ENCODE results near the gene TSHZ1.

DNA sequence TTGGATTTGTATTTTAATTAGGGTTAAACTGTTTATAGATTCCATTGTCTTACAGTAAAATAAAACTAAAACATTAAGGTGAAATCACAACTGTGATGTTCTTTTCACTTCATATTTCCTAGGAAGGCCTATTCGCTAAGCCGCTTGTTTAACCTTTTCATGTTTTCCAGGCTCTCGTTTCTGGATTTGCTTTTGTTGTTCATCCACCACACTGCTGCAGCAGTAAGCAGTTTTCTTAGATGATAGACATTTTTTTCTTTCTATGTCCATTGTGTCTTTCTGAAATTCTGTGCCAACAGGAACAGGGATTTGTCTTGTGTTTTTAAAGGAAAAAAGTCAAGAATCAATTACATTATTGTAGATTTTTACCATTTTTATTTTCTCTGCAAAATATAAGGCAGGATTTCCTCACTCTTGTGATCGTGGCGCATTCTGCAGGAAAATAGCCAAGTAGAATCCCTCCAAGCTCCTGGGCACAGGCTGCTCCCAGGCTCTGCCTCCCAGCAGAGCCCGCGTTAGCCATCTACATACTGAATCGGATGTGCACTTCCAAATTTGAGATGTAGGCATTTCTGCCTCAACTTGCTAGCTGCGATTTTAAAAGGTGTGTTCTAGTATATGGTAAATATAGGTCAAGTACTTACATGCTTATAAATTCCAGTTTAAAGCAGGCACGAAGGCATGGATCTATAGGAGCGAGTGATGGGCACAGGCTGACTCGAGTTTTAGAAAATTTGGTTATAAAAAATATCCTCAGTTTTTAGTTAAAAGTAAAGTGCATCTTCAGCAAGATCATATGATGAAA lies 10.2 kb downstream of the TSHZ1 start:
- no peak for TF ChIP-seq MZF1 (tag by site-specific recombination; IDR thresholded peaks at IDR 0.05; ENCODE audit: borderline replicate concordance)
- no peak for TF ChIP-seq ZNF664 (tag by site-specific recombination; IDR thresholded peaks at IDR 0.05)
- no peak for TF ChIP-seq ZNF324 (tag by site-specific recombination; IDR thresholded peaks at IDR 0.05)
- no peak for TF ChIP-seq BCL11A (tag by site-specific recombination; IDR thresholded peaks at IDR 0.05; ENCODE audit: low read depth)
- TF ChIP-seq CTCF (tag by site-specific recombination; IDR thresholded peaks at IDR 0.05), result no peak
- no peak for TF ChIP-seq ZNF121 (tag by site-specific recombination; IDR thresholded peaks at IDR 0.05)
- TF ChIP-seq AEBP2 (tag by site-specific recombination; IDR thresholded peaks at IDR 0.05; ENCODE audit: borderline replicate concordance), result no peak

Measured in HEK293 (cell line).